ENCODE results near the gene CCDC187. TPM values are rescaled to one million over a fixed set of nuclear protein-coding genes. Genes with fewer than 3 reads are reported as not detected.

CCDC187 gene
- total and polyA plus RNA-seq, 2 of the 4 experiments (the other 2 are of a cell fraction): not detected

DNA sequence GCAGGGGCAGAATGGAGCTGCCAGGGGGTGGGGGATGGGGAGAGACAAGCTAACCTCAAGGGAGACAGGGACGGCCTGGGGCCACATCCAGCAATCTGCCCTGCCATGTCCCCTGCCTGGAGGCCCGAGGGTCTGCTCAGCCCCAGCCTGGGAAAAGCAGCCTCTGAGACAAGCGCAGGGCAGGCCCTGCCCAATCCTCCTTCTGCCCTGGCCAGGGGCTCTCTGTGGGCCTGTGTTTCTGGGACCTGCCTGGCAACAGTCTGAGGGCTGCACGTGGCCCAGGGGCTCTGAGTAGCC, 44.4 kb downstream of the CCDC187 start:
- Histone ChIP-seq H3K56ac (ENCODE audit: extremely low read depth, insufficient read depth, low read length) (no peak overlapping the region), H3K4me1 (ENCODE audit: control insufficient read depth, insufficient read depth, low read length) (peaks cover 5% of the 10 kb centered on the region), H2AFZ (replicated peaks; ENCODE audit: low read length, poor library complexity) (no peak overlapping the region), H4K8ac (ENCODE audit: low read depth in 2 of 2, low read length in 2 of 2) (no peak overlapping the region), H3K27ac (ENCODE audit: insufficient read depth, low read length) (no peak overlapping the region), H3K14ac (replicated peaks; ENCODE audit: low read depth, low read length) (no peak overlapping the region), H2BK15ac (ENCODE audit: low read depth, low read length) (no peak overlapping the region), H4K20me1 (ENCODE audit: insufficient read depth, low read length) (no peaks in the 10 kb centered on the region), H3K4me3 (ENCODE audit: insufficient read depth, low read depth, low read length) (no peak overlapping the region), H3K18ac (ENCODE audit: low read depth, low read length) (no peak overlapping the region), H2AK9ac (replicated peaks; ENCODE audit: low read depth, low read length, poor library complexity) (no peak overlapping the region), H2BK5ac (ENCODE audit: low read depth, low read length, poor library complexity, severe bottlenecking) (no peak overlapping the region), H3K9ac (ENCODE audit: low read depth, low read length) (no peak overlapping the region), H3K36me3 (ENCODE audit: control insufficient read depth, insufficient read depth, low read length) (no peaks in the 10 kb centered on the region), H3K79me1 (ENCODE audit: low read depth in 1 of 2, low read length in 2 of 2) (no peaks in the 10 kb centered on the region), H3K4ac (ENCODE audit: low read depth, low read length) (no peak overlapping the region), H4K5ac (ENCODE audit: low read depth, low read length) (no peak overlapping the region), H3K23ac (ENCODE audit: low read depth, low read length) (no peak overlapping the region), H2BK20ac (ENCODE audit: low read depth, low read length) (no peak overlapping the region), H3K9me3 (ENCODE audit: control insufficient read depth, insufficient read depth, low read length) (no peaks in the 10 kb centered on the region), H3K9me1 (ENCODE audit: insufficient read depth, low read length) (no peaks in the 10 kb centered on the region), H2BK120ac (ENCODE audit: low read depth, low read length) (no peak overlapping the region), H3K4me2 (ENCODE audit: low read depth, low read length) (no peak overlapping the region), H2AK5ac (ENCODE audit: low read depth, low read length) (no peak overlapping the region), H3K27me3 (ENCODE audit: control insufficient read depth, insufficient read depth, low read length) (peaks cover 30% of the 10 kb centered on the region), H4K91ac (ENCODE audit: insufficient read depth, low read depth, low read length) (no peak overlapping the region)
- no peak for ATAC-seq (ENCODE audit: low read depth)
- ChIA-PET CTCF (no interaction called here), POLR2A (ENCODE audit: unreplicated experiment) (no interaction called here)
- DNase-seq: no peak
- WGBS, 2 experiments (ENCODE audit: extremely low coverage in 2 of 2, insufficient read length in 1 of 2): 37% methylated on average over 2 of the region's 4 CpGs; no CpG with 5 or more reads in 1 of the 2 experiments
- BruUV-seq (replicated peaks): no TSS peak
- intact Hi-C loops (cut with micrococcal nuclease): no loop called here
- dilution Hi-C loops (cut with HindIII; ENCODE audit: low sequenced_read_pairs, unreplicated experiment): no loop called here
- no peak for TF ChIP-seq MAFK (IDR thresholded peaks at IDR 0.05; ENCODE audit: low read depth, low read length)
- TF ChIP-seq BHLHE40 (IDR thresholded peaks at IDR 0.05; ENCODE audit: low read depth, low read length): no peak
- TF ChIP-seq RFX5 (IDR thresholded peaks at IDR 0.05; ENCODE audit: low read depth, low read length): no peak
- no peak for TF ChIP-seq POLR2A (IDR thresholded peaks at IDR 0.05; ENCODE audit: low read depth, low read length)
- TF ChIP-seq CEBPB (IDR thresholded peaks at IDR 0.05; ENCODE audit: low read depth, low read length): no peak
- TF ChIP-seq RCOR1 (IDR thresholded peaks at IDR 0.05; ENCODE audit: insufficient replicate concordance, low read length): no peak
- TF ChIP-seq CHD1 (IDR thresholded peaks at IDR 0.05; ENCODE audit: low read depth, low read length): no peak
- TF ChIP-seq NFE2L2 (IDR thresholded peaks at IDR 0.05; ENCODE audit: low read depth, low read length): no peak
- TF ChIP-seq, protein P1, sequence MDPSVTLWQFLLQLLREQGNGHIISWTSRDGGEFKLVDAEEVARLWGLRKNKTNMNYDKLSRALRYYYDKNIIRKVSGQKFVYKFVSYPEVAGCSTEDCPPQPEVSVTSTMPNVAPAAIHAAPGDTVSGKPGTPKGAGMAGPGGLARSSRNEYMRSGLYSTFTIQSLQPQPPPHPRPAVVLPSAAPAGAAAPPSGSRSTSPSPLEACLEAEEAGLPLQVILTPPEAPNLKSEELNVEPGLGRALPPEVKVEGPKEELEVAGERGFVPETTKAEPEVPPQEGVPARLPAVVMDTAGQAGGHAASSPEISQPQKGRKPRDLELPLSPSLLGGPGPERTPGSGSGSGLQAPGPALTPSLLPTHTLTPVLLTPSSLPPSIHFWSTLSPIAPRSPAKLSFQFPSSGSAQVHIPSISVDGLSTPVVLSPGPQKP (IDR thresholded peaks at IDR 0.05; ENCODE audit: borderline replicate concordance, low read depth, low read length): no peak
- no peak for TF ChIP-seq USF2 (IDR thresholded peaks at IDR 0.05; ENCODE audit: low read depth, low read length)
- TF ChIP-seq, protein P2, sequence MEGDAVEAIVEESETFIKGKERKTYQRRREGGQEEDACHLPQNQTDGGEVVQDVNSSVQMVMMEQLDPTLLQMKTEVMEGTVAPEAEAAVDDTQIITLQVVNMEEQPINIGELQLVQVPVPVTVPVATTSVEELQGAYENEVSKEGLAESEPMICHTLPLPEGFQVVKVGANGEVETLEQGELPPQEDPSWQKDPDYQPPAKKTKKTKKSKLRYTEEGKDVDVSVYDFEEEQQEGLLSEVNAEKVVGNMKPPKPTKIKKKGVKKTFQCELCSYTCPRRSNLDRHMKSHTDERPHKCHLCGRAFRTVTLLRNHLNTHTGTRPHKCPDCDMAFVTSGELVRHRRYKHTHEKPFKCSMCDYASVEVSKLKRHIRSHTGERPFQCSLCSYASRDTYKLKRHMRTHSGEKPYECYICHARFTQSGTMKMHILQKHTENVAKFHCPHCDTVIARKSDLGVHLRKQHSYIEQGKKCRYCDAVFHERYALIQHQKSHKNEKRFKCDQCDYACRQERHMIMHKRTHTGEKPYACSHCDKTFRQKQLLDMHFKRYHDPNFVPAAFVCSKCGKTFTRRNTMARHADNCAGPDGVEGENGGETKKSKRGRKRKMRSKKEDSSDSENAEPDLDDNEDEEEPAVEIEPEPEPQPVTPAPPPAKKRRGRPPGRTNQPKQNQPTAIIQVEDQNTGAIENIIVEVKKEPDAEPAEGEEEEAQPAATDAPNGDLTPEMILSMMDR (conservative IDR thresholded peaks at IDR 0.05; ENCODE audit: low read depth, low read length): no peak
- TF ChIP-seq RAD21 (IDR thresholded peaks at IDR 0.05; ENCODE audit: low read length): no peak
- TF ChIP-seq MAZ (IDR thresholded peaks at IDR 0.05; ENCODE audit: borderline replicate concordance, low read depth, low read length): no peak
- in situ Hi-C loops (cut with MboI; ENCODE audit: low sequenced_read_pairs): no loop called here
